Inflammatory macrophage (primary cell): ENCODE results near the gene ROR1.
"Not testable (repeated sequence)": the region's sequence is repeated elsewhere in the genome, so short reads cannot be mapped to it uniquely, and the experiment has no call there.

ENCODE experiments used
- DNase-seq, 2 donors: peaks; one replicate each; pipeline ENCODE4 v3.0.0-alpha.2; 2020 to 2022

The ROR1 gene

GRCh38 chr1:63759778-63760177, 14.0 kb upstream of the ROR1 start:
- DNase-seq: no peak

GRCh38 chr1:63770381-63770780, 3.4 kb upstream of the ROR1 start:
- DNase-seq: no peak

- no peak for DNase-seq
These were observed 1.6 kb upstream of the ROR1 start for GRCh38 chr1:63772201-63772600.

GRCh38 chr1:63772876-63773275, 941 bp upstream of the ROR1 start:
- no peak for DNase-seq

- no peak for DNase-seq
These were observed 362 bp upstream of the ROR1 start for GRCh38 chr1:63773496-63773814.

GRCh38 chr1:63774617-63775417, 1.0 kb downstream of the ROR1 start:
- no peak for DNase-seq

- no peak for DNase-seq
These were observed 1.8 kb downstream of the ROR1 start for GRCh38 chr1:63775418-63776127.

- DNase-seq: no peak
These were observed 3.5 kb downstream of the ROR1 start for GRCh38 chr1:63777286-63777685.

GRCh38 chr1:63777965-63778880, 4.4 kb downstream of the ROR1 start:
- no peak for DNase-seq

GRCh38 chr1:63779338-63780211, 5.8 kb downstream of the ROR1 start:
- no peak for DNase-seq

- no peak for DNase-seq
These were observed 6.7 kb downstream of the ROR1 start for GRCh38 chr1:63780565-63780964.

- DNase-seq: no peak
These were observed 9.2 kb downstream of the ROR1 start for GRCh38 chr1:63782982-63783381.

- DNase-seq: no peak
These were observed 10.3 kb downstream of the ROR1 start for GRCh38 chr1:63784083-63784482.

- no peak for DNase-seq
These were observed 10.9 kb downstream of the ROR1 start for GRCh38 chr1:63784489-63785390.

GRCh38 chr1:63787270-63787669, 13.5 kb downstream of the ROR1 start:
- not testable (repeated sequence) for DNase-seq

GRCh38 chr1:63787875-63788274, 14.1 kb downstream of the ROR1 start:
- no peak for DNase-seq

- DNase-seq: no peak
These were observed 16.2 kb downstream of the ROR1 start for GRCh38 chr1:63789856-63790605.

- no peak for DNase-seq
These were observed 17.2 kb downstream of the ROR1 start for GRCh38 chr1:63790989-63791388.

- DNase-seq: no peak
These were observed 18.3 kb downstream of the ROR1 start for GRCh38 chr1:63792152-63792551.

- DNase-seq: no peak
These were observed 20.0 kb downstream of the ROR1 start for GRCh38 chr1:63793741-63794240.
